BJ (cell line): Measurements from ENCODE around the gene AP3S1. TPM values are rescaled to one million over a fixed set of nuclear protein-coding genes. Genes with fewer than 3 reads are reported as not detected.

Source experiments
- CTCF ChIA-PET: fragments of 350-600 bp; formaldehyde crosslinking; extraction: SDS; loops from one replicate; lab custom pipeline; 2021; ENCODE audit warnings: antibody characterized with exemption, inconsistent platforms; lab: Yijun Ruan, JAX
- POLR2A ChIA-PET: fragments of 300-600 bp; sonication (Branson Sonifier 250); formaldehyde crosslinking; extraction: SDS; loops from one replicate; lab custom pipeline; 2021; ENCODE audit warnings: antibody characterized with exemption; lab: Charles Lee
- DNase-seq: peaks from one replicate; pipeline ENCODE4 v3.0.0-alpha.2; 2011; ENCODE audit warnings: low read depth
- H3K27me3 ChIP-seq: 2 replicates; pipeline ENCODE4 v1.6.0; 2011; ENCODE audit warnings: low read length; ENCODE audit not compliant: control insufficient read depth, insufficient read depth
- H3K36me3 ChIP-seq: 2 replicates; pipeline ENCODE4 v1.5.1; 2011; ENCODE audit warnings: low read length; ENCODE audit not compliant: control insufficient read depth, insufficient read depth
- H3K4me3 ChIP-seq: 2 replicates; pipeline ENCODE4 v1.5.1; 2011; ENCODE audit warnings: low read depth, mild to moderate bottlenecking, control low read depth, low read length
- polyA minus RNA-seq: library from RNA; depleted of rRNA, polyadenylated mRNA; stranded (reverse); fragments of >200 nt; gene quantifications from 2 replicates; pipeline ENCODE4 v1.2.3, GENCODE V29; 2011; rRNA and poly(A)+ RNA removed
- polyA plus RNA-seq: library from polyadenylated mRNA; depleted of rRNA; stranded (reverse); fragments of >200 nt; gene quantifications from 2 replicates; pipeline ENCODE4 v1.2.3, GENCODE V29; 2011; rRNA removed
- TF ChIP-seq, protein P1 (sequence below): IDR thresholded peaks from 2 replicates; pipeline ENCODE4 v1.5.1; 2011; ENCODE audit warnings: low read depth, mild to moderate bottlenecking, control low read depth, inconsistent platforms, low read length, moderate library complexity; ENCODE audit not compliant: insufficient read depth

Gene AP3S1
- 27.6 and 77.0 TPM in 2 replicates for polyA plus RNA-seq
- 10.7 and 11.1 TPM in 2 replicates for polyA minus RNA-seq

DNA sequence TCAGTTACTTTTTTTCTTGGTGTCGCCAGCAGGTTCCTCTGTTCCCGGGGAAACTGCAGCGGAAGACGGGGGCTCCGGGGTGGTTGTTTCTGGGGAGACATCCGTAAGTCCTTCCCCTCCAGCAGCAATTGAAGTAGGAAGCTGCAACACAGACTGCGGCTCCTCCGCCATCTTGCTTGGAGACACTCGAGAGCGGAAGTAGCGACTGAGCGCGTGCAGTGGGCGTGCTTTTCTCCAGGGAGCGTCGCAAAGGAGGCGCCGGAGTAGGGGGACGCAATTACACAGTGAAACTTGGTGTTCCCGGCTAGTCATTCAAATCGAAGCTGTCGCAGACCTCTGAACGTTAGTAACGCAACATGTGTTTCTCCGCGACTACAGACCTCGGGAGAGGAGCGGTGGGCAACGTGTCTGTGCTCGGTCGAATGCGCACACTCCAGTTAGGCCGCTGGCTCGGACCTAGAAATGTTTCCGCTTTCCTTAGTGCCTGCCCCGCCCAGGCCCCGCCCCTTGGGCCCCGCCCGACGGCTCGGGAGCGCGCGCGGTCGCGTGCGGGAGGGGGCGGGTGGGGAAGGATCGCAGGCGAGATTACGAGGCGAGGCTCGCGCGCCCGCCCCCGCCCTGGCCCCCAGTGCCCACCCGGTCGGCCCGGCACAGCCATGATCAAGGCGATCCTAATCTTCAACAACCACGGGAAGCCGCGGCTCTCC, at the start of gene AP3S1, which contains the start of gene ATG12:
TSS of gene AP3S1 (plus strand) at position 554 of the 707 bp plus-strand sequence. CDS start at position 657, 103 bp downstream.
TSS of gene ATG12 (minus strand) at position 184 of the 707 bp plus-strand sequence. CDS start at position 171, 13 bp downstream.
- Histone ChIP-seq H3K4me3 (peak within 1 kb of the TSS; percentile 96), H3K27me3 (no peaks in the 10 kb centered on the region), H3K36me3 (no peaks in the 10 kb centered on the region)
- DNase-seq, result peak; percentile 63
- TF ChIP-seq, protein P1, sequence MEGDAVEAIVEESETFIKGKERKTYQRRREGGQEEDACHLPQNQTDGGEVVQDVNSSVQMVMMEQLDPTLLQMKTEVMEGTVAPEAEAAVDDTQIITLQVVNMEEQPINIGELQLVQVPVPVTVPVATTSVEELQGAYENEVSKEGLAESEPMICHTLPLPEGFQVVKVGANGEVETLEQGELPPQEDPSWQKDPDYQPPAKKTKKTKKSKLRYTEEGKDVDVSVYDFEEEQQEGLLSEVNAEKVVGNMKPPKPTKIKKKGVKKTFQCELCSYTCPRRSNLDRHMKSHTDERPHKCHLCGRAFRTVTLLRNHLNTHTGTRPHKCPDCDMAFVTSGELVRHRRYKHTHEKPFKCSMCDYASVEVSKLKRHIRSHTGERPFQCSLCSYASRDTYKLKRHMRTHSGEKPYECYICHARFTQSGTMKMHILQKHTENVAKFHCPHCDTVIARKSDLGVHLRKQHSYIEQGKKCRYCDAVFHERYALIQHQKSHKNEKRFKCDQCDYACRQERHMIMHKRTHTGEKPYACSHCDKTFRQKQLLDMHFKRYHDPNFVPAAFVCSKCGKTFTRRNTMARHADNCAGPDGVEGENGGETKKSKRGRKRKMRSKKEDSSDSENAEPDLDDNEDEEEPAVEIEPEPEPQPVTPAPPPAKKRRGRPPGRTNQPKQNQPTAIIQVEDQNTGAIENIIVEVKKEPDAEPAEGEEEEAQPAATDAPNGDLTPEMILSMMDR, result no peak
- CTCF ChIA-PET, result interaction anchor here (0.6 to 3.0 kb wide), 2 partner anchors 129 to 206 kb away, joined by 3 to 18 read pairs; no protein-coding TSS in a partner anchor
- POLR2A ChIA-PET, result no interaction called here

DNA sequence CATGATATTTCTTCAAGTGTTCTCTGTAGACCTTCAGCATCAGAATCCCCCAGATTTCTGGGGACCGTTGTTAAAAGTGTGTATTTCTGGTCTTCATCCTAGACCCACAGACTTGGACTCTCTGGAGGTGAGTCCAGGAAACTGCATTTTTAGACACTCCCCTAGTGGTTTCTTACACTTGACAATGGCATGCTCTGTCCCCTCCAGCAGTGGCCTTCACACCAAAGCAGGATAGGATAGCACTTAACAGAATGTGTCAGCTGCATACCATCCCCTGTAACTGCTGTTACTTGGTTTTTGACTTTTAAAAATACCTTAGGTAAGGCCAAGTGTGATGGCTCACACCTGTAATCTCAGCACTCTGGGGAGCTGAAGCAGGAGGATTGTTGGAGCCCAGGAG, 46.0 kb upstream of the AP3S1 start:
- Histone ChIP-seq H3K36me3 (no peaks in the 10 kb centered on the region), H3K27me3 (peaks cover 4% of the 10 kb centered on the region; the same call in 1 of the 2 replicates), H3K4me3 (no peak overlapping the region)
- TF ChIP-seq, protein P1, result no peak
- ChIA-PET CTCF (interaction anchor here (1.2 kb wide), 1 partner anchor 11 kb away, joined by 3 read pairs; no protein-coding TSS in a partner anchor), POLR2A (no interaction called here)
- no peak for DNase-seq

DNA sequence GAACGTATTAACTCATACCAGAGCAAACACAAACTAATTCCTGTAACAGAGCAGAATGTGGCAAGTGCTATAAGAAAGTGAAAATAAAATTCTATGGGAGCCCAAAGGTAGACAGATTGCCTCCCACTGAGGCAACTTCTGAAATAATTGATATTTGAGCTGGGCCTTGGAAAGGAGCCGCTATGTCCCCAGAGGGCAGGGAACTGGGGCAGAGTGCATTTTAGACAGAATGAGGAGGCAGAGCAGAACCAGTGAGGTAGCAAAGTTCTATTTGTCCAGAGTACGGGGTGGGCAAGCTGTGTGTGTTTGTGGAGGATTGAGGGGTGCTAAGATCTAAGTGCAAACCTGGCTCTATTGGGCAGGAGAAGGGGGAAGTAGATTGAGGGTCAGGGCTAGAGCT, 45.1 kb upstream of the AP3S1 start:
- H3K4me3 ChIP-seq, result no peak overlapping the region
- DNase-seq, result no peak
- ChIA-PET CTCF (interaction anchor here (1.2 kb wide), 1 partner anchor 10 kb away, joined by 3 read pairs; no protein-coding TSS in a partner anchor), POLR2A (no interaction called here)
- H3K36me3 ChIP-seq, result no peaks in the 10 kb centered on the region
- TF ChIP-seq, protein P1, result no peak
- peaks cover 4% of the 10 kb centered on the region; the same call in 1 of the 2 replicates for H3K27me3 ChIP-seq

DNA sequence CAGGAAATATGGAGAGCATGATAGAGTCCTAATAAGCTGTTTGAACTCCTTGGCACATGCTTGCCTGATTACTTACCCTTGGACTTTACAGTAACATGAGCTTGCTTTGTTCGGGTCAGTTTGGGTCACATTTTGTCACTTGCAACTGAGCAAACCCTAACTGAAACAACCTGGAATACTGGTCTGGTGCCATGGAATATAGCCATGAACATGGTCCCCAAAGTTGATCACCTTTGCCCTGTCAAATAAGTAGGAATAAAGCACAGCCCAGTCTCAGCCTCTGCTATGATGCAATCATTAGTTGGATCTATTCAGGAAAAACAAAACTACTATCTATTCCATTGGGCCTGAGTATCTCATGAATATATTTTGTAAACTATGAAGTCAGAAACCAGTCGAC, 43.5 kb upstream of the AP3S1 start:
- Histone ChIP-seq H3K27me3 (0 out of 2 replicates have a peak, but pooled peaks cover 2% of the 10 kb centered on the region), H3K4me3 (no peak overlapping the region), H3K36me3 (no peaks in the 10 kb centered on the region)
- TF ChIP-seq, protein P1, result no peak
- DNase-seq, result no peak
- ChIA-PET POLR2A (no interaction called here), CTCF (no interaction called here)

DNA sequence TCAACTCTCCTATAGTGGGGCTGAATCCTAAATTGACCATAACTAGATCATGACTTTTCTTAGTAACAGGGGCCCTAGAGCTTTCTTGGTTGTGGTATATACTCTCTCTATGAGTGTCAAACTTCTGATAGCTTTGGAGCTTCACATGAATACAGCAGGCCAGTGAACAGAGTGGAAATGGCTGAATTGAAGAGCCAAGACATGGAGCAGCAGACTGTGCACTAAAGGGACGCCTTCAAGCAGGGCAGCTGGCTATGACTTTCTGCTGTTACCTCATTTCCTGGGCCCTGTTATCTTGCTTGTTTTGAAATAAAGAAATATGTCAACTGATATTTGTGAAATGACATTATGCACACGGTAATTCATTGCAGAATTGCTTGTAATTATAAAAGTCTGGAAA, 41.6 kb upstream of the AP3S1 start:
- CTCF ChIA-PET, result interaction anchor here (1.6 to 1.7 kb wide), 2 partner anchors 11 to 14 kb away, joined by 3 to 6 read pairs; no protein-coding TSS in a partner anchor
- H3K36me3 ChIP-seq, result no peaks in the 10 kb centered on the region
- no peaks in the 10 kb centered on the region for H3K27me3 ChIP-seq
- TF ChIP-seq, protein P1, result no peak
- no peak overlapping the region for H3K4me3 ChIP-seq
- DNase-seq, result no peak
- POLR2A ChIA-PET, result no interaction called here
